ENCODE data around the gene ERC2.

The ERC2 gene

DNA sequence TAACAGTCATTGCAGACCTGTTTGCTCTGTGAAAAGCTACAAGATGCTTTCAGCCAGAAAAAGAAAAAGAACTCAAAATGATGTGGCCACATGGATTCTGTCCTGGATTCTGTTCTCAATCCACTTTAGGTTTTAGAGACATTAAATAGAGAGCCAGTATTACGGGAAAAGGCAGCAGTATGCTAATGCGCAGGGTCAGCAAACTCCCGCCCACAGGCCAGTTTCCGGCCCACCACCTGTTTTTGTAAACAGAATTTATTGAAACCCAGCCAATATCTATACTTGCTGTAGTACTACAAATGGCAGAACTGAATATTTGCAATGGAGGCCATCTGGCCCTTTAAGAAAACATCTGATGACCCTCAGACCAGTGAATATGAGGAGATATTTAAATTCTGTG, 416.1 kb downstream of the ERC2 start:
- Histone ChIP-seq H3K36me3 (ENCODE audit: control insufficient read depth in 2 of 2, insufficient read depth in 1 of 2, low read length in 2 of 2) (no peaks in the 10 kb centered on the region), H3K4me1 (ENCODE audit: control insufficient read depth, insufficient read depth, low read length) (peaks cover 8% of the 10 kb centered on the region), H3K9me3 (ENCODE audit: control insufficient read depth, insufficient read depth, low read depth, low read length) (no peaks in the 10 kb centered on the region), H3K4me3 (ENCODE audit: low read depth, low read length) (no peak overlapping the region), H3K27ac (ENCODE audit: extremely low read depth, low read depth, low read length) (no peak overlapping the region)
- CTCF ChIA-PET: no interaction called here
- POLR2A ChIA-PET: no interaction called here
- no peak for TF ChIP-seq ZNF426 (tag by site-specific recombination; IDR thresholded peaks at IDR 0.05)
- TF ChIP-seq ZNF10 (tag by site-specific recombination; IDR thresholded peaks at IDR 0.05): no peak
- TF ChIP-seq SP3 (tag by site-specific recombination; IDR thresholded peaks at IDR 0.05): no peak
- no peak for TF ChIP-seq ZNF362 (tag by site-specific recombination; IDR thresholded peaks at IDR 0.05)
- TF ChIP-seq ZNF558 (tag by site-specific recombination; IDR thresholded peaks at IDR 0.05): no peak
- no peak for TF ChIP-seq ZNF792 (tag by site-specific recombination; IDR thresholded peaks at IDR 0.05)
- no peak for TF ChIP-seq ZSCAN16 (tag by site-specific recombination; IDR thresholded peaks at IDR 0.05)
- TF ChIP-seq MYNN (tag by site-specific recombination; IDR thresholded peaks at IDR 0.05; ENCODE audit: borderline replicate concordance): no peak
- no peak for TF ChIP-seq ZNF701 (tag by site-specific recombination; IDR thresholded peaks at IDR 0.05)
- no peak for TF ChIP-seq ZNF629 (tag by site-specific recombination; IDR thresholded peaks at IDR 0.05)
- no peak for TF ChIP-seq TRIM28 (IDR thresholded peaks at IDR 0.05; ENCODE audit: borderline replicate concordance, low read length)
- no peak for TF ChIP-seq ZXDB (tag by site-specific recombination; IDR thresholded peaks at IDR 0.05)
- TF ChIP-seq, protein P1, sequence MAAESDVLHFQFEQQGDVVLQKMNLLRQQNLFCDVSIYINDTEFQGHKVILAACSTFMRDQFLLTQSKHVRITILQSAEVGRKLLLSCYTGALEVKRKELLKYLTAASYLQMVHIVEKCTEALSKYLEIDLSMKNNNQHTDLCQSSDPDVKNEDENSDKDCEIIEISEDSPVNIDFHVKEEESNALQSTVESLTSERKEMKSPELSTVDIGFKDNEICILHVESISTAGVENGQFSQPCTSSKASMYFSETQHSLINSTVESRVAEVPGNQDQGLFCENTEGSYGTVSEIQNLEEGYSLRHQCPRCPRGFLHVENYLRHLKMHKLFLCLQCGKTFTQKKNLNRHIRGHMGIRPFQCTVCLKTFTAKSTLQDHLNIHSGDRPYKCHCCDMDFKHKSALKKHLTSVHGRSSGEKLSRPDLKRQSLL (tag by site-specific recombination; IDR thresholded peaks at IDR 0.05): no peak
- TF ChIP-seq SCRT2 (tag by site-specific recombination; IDR thresholded peaks at IDR 0.05): no peak
- TF ChIP-seq ZNF350 (tag by site-specific recombination; IDR thresholded peaks at IDR 0.05): no peak
- TF ChIP-seq, protein P2, sequence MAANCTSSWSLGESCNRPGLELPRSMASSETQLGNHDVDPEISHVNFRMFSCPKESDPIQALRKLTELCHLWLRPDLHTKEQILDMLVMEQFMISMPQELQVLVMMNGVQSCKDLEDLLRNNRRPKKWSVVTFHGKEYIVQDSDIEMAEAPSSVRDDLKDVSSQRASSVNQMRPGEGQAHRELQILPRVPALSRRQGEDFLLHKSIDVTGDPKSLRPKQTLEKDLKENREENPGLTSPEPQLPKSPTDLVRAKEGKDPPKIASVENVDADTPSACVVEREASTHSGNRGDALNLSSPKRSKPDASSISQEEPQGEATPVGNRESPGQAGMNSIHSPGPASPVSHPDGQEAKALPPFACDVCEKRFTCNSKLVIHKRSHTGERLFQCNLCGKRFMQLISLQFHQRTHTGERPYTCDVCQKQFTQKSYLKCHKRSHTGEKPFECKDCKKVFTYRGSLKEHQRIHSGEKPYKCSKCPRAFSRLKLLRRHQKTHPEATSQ (tag by site-specific recombination; IDR thresholded peaks at IDR 0.05): no peak
- TF ChIP-seq, protein P3, sequence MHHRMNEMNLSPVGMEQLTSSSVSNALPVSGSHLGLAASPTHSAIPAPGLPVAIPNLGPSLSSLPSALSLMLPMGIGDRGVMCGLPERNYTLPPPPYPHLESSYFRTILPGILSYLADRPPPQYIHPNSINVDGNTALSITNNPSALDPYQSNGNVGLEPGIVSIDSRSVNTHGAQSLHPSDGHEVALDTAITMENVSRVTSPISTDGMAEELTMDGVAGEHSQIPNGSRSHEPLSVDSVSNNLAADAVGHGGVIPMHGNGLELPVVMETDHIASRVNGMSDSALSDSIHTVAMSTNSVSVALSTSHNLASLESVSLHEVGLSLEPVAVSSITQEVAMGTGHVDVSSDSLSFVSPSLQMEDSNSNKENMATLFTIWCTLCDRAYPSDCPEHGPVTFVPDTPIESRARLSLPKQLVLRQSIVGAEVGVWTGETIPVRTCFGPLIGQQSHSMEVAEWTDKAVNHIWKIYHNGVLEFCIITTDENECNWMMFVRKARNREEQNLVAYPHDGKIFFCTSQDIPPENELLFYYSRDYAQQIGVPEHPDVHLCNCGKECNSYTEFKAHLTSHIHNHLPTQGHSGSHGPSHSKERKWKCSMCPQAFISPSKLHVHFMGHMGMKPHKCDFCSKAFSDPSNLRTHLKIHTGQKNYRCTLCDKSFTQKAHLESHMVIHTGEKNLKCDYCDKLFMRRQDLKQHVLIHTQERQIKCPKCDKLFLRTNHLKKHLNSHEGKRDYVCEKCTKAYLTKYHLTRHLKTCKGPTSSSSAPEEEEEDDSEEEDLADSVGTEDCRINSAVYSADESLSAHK (tag by site-specific recombination; IDR thresholded peaks at IDR 0.05): no peak
- TF ChIP-seq ZFHX2 (tag by site-specific recombination; conservative IDR thresholded peaks at IDR 0.05): no peak
- TF ChIP-seq ZNF548 (tag by site-specific recombination; IDR thresholded peaks at IDR 0.05): no peak
- TF ChIP-seq, protein P4, sequence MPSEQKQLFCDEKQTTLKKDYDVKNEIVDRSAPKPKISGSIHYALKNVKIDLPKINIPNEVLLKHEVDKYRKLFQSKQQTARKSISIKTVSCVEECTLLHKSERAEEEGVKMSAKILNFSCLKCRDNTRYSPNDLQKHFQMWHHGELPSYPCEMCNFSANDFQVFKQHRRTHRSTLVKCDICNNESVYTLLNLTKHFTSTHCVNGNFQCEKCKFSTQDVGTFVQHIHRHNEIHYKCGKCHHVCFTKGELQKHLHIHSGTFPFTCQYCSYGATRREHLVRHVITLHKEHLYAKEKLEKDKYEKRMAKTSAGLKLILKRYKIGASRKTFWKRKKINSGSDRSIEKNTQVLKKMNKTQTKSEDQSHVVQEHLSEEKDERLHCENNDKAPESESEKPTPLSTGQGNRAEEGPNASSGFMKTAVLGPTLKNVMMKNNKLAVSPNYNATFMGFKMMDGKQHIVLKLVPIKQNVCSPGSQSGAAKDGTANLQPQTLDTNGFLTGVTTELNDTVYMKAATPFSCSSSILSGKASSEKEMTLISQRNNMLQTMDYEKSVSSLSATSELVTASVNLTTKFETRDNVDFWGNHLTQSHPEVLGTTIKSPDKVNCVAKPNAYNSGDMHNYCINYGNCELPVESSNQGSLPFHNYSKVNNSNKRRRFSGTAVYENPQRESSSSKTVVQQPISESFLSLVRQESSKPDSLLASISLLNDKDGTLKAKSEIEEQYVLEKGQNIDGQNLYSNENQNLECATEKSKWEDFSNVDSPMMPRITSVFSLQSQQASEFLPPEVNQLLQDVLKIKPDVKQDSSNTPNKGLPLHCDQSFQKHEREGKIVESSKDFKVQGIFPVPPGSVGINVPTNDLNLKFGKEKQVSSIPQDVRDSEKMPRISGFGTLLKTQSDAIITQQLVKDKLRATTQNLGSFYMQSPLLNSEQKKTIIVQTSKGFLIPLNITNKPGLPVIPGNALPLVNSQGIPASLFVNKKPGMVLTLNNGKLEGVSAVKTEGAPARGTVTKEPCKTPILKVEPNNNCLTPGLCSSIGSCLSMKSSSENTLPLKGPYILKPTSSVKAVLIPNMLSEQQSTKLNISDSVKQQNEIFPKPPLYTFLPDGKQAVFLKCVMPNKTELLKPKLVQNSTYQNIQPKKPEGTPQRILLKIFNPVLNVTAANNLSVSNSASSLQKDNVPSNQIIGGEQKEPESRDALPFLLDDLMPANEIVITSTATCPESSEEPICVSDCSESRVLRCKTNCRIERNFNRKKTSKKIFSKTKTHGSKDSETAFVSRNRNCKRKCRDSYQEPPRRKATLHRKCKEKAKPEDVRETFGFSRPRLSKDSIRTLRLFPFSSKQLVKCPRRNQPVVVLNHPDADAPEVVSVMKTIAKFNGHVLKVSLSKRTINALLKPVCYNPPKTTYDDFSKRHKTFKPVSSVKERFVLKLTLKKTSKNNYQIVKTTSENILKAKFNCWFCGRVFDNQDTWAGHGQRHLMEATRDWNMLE (tag by site-specific recombination; conservative IDR thresholded peaks at IDR 0.05; ENCODE audit: low read depth): no peak

Data from HEK293 (cell line).